ENCODE measurements around the gene G6PC1. TPM values are rescaled to one million over a fixed set of nuclear protein-coding genes. Genes with fewer than 3 reads are reported as not detected.
"Not testable (repeated sequence)": the region's sequence is repeated elsewhere in the genome, so short reads cannot be mapped to it uniquely, and the experiment has no call there.

G6PC1 gene
- total RNA-seq, 4 donors from 2014 or later = not detected

DNA sequence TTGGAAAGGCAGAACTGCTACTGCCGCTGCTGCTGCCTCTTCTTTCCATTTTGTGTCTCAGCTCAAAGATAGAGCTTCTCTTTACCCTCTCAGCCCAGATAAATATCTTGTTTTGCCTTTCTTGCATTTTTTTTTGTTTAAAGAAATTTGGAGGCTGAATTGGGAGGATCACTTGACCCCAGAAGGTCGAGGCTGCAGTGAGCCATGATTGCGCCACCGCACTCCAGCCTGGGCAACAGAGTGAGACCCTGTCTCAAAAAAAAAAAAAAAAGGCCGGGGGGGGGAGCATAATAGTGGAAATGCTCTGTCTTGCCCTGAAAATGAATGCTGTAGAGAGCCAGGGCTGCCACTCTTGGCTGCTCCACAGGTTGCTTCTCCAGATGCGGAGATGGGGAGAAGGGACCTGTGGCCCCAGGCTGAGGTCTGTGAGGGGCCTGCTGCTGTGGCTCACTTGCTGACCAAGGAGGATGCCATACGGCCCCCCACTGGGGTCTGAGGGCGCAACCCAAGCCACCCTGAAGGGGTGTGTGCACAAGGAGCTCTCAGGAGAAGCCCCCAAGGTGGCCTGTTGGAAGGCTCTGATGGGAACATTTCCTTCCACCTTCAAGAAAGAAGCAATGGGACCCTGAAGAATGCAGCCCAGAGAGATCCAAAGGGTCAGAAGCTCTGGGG is 21.5 kb upstream of the G6PC1 start:
- Histone ChIP-seq H3K9me3 (no peaks in the 10 kb centered on the region), H3K27ac (no peak overlapping the region), H3K4me3 (no peak overlapping the region), H3K36me3 (no peaks in the 10 kb centered on the region), H3K27me3 (no peaks in the 10 kb centered on the region), H3K4me1 (peaks cover 0 to 4% (median 0%) of the 10 kb centered on the region in 4 donors)
- no peak for DNase-seq (ENCODE audit: low spot score in 2 of 2)
- WGBS, 2 donors = 73 to 86% methylated on average over 8 of the region's 8 CpGs
- TF ChIP-seq POLR2A (IDR thresholded peaks at IDR 0.05) (no peak), EP300 (IDR thresholded peaks at IDR 0.05) (no peak)
- TF ChIP-seq, protein P1, sequence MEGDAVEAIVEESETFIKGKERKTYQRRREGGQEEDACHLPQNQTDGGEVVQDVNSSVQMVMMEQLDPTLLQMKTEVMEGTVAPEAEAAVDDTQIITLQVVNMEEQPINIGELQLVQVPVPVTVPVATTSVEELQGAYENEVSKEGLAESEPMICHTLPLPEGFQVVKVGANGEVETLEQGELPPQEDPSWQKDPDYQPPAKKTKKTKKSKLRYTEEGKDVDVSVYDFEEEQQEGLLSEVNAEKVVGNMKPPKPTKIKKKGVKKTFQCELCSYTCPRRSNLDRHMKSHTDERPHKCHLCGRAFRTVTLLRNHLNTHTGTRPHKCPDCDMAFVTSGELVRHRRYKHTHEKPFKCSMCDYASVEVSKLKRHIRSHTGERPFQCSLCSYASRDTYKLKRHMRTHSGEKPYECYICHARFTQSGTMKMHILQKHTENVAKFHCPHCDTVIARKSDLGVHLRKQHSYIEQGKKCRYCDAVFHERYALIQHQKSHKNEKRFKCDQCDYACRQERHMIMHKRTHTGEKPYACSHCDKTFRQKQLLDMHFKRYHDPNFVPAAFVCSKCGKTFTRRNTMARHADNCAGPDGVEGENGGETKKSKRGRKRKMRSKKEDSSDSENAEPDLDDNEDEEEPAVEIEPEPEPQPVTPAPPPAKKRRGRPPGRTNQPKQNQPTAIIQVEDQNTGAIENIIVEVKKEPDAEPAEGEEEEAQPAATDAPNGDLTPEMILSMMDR (IDR thresholded peaks at IDR 0.05) = no peak

DNA sequence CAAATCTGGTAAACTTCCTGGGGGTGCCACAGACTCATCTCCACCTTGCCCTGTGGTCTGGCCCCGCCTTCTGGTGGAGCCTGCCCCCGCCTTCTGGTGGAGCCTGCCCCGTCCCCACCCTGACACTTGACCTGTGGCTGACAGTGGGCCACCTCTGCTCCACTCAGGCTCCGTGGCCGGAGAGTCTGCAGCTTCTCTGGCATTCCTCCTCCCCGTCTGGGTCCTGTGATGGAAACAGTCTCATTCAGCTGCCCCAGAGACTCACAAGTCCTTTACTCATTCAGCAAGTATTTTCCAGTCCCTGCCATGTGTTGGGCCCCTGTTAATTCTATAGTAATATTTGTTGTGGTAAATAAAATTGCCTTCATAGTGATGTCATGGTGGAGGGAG is 21.0 kb upstream of the G6PC1 start:
- DNase-seq (ENCODE audit: low spot score in 2 of 2) = no peak
- TF ChIP-seq, protein P1 (IDR thresholded peaks at IDR 0.05) = no peak
- TF ChIP-seq EP300 (IDR thresholded peaks at IDR 0.05) (no peak), POLR2A (IDR thresholded peaks at IDR 0.05) (no peak)

DNA sequence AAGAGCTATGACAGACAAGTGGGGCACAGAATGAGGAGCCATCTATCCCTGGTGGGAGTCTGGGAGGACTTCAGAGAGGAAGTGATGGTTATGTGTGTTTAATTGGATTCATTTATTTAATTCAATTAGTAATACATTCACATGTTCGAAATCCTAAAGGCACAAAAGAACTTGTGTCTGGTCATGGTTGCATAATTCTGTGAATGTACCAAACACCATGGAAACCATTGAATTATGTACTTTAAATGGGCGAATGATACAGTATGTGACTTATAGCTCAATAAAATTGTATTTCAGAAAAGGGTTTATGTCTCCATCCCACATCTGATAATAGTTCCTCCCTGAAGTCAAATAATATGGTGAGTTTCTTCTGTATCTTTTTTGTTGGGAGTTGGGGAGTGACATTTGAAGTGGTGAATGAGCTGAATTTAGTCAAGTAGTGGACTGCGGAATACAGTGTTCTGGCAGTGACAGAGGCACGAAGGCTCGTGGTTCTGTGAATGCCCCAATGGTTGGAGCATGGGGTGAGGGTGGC is 19.8 kb upstream of the G6PC1 start:
- H3K9me3 ChIP-seq = no peaks in the 10 kb centered on the region
- DNase-seq (ENCODE audit: low spot score in 2 of 2) = no peak
- peak overlapping the region in 1 of 4 donors; percentile 27 for H3K27ac ChIP-seq
- H3K4me3 ChIP-seq = no peak overlapping the region
- H3K4me1 ChIP-seq = peaks cover 0 to 4% (median 0%) of the 10 kb centered on the region in 4 donors
- WGBS, 2 donors = 53 to 57% methylated on average over 5 of the region's 5 CpGs
- no peaks in the 10 kb centered on the region for H3K36me3 ChIP-seq
- H3K27me3 ChIP-seq = no peaks in the 10 kb centered on the region
- TF ChIP-seq POLR2A (IDR thresholded peaks at IDR 0.05) (no peak), EP300 (IDR thresholded peaks at IDR 0.05) (no peak)
- TF ChIP-seq, protein P1 (IDR thresholded peaks at IDR 0.05) = no peak

More for the DNA sequence above, 21.0 kb upstream of the G6PC1 start:
- H3K27me3 ChIP-seq = no peaks in the 10 kb centered on the region
- no peak overlapping the region for H3K27ac ChIP-seq
- WGBS, 2 donors = 50 to 60% methylated on average over 5 to 6 of the region's 6 CpGs
- H3K9me3 ChIP-seq = no peaks in the 10 kb centered on the region
- no peaks in the 10 kb centered on the region for H3K36me3 ChIP-seq
- peaks cover 0 to 4% (median 0%) of the 10 kb centered on the region in 4 donors for H3K4me1 ChIP-seq
- no peak overlapping the region for H3K4me3 ChIP-seq

DNA sequence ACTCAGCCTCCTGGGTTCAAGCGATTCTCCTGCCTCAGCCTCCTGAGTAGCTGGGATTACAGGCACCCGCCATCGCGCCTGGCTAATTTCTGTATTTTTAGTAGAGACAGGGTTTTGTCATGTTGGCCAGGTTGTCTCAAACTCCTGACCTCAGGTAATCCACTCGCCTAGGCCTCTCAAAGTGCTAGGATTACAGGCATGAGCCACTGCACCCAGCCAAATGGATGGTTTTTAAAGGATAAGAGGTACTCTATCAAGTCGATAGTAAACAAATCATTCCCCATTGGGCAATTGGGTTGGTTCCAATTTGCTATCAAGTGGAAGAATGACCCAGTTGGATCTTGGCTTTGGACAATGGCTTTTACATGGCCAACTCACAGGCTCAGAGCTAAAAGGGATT is 18.9 kb upstream of the G6PC1 start:
- H3K36me3 ChIP-seq; H3K4me3 ChIP-seq; H3K9me3 ChIP-seq; H3K4me1 ChIP-seq; H3K27me3 ChIP-seq; DNase-seq (ENCODE audit: low spot score in 2 of 2): not testable (repeated sequence)
- peak overlapping the region in 2 of 4 donors; percentile 27 to 52 for H3K27ac ChIP-seq
- 95 to 97% methylated on average over 6 of the region's 6 CpGs for WGBS, 2 donors

DNA sequence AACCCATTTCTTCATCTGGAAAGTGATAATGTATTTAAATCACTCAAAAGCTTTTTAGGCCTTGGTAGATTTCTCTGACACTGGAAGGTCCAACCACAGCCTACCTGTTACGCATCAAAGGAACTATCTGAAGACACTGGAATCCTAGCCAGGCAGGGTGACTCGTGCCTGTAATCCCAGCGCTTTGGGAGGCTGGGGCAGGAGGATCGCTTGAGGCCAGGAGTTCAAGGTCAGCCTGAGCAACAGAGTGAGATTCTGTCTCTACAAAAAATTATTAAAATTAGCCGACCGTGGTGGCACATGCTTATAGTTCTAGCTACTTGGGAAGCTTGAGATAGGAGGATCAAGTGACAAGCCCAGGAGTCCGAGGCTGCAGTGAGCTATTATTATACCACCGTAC is 18.4 kb upstream of the G6PC1 start:
- H3K4me1 ChIP-seq = peaks cover 0 to 4% (median 0%) of the 10 kb centered on the region in 4 donors
- H3K27me3 ChIP-seq = no peaks in the 10 kb centered on the region
- no peak overlapping the region for H3K4me3 ChIP-seq
- peak overlapping the region in 1 of 4 donors; percentile 27 for H3K27ac ChIP-seq
- DNase-seq (ENCODE audit: low spot score in 2 of 2) = no peak
- H3K9me3 ChIP-seq = no peaks in the 10 kb centered on the region
- no peaks in the 10 kb centered on the region for H3K36me3 ChIP-seq
- TF ChIP-seq, protein P1 (IDR thresholded peaks at IDR 0.05) = no peak
- TF ChIP-seq EP300 (IDR thresholded peaks at IDR 0.05) (no peak), POLR2A (IDR thresholded peaks at IDR 0.05) (no peak)
- WGBS, 2 donors = 88 to 90% methylated on average over 8 of the region's 8 CpGs

Data from tibial nerve (tissue), 4 donors.